ENCODE results near the gene EPHB2. TPM values are rescaled to one million over a fixed set of nuclear protein-coding genes. Genes with fewer than 3 reads are reported as not detected.

EPHB2 gene
- total and polyA plus RNA-seq, 9 donors: 2.5 to 55.1 (median 15.1) TPM

- no peaks in the 10 kb centered on the region for H3K36me3 ChIP-seq
- no peaks in the 10 kb centered on the region for H3K9me3 ChIP-seq
- WGBS, 3 donors: 72 to 82% (median 82%) methylated on average over 6 of the region's 6 CpGs
Observed at GRCh38 chr1:22761101-22761500, 50.5 kb downstream of the EPHB2 start.

GRCh38 chr1:22761821-22762220 is 51.2 kb downstream of the EPHB2 start:
- H3K4me3 ChIP-seq: no peak overlapping the region
- 75 to 79% (median 77%) methylated on average over 12 to 13 of the region's 13 CpGs for WGBS, 3 donors
- TF ChIP-seq POLR2A (IDR thresholded peaks at IDR 0.05) (no peak), EP300 (IDR thresholded peaks at IDR 0.05) (no peak)
- TF ChIP-seq, protein P1, sequence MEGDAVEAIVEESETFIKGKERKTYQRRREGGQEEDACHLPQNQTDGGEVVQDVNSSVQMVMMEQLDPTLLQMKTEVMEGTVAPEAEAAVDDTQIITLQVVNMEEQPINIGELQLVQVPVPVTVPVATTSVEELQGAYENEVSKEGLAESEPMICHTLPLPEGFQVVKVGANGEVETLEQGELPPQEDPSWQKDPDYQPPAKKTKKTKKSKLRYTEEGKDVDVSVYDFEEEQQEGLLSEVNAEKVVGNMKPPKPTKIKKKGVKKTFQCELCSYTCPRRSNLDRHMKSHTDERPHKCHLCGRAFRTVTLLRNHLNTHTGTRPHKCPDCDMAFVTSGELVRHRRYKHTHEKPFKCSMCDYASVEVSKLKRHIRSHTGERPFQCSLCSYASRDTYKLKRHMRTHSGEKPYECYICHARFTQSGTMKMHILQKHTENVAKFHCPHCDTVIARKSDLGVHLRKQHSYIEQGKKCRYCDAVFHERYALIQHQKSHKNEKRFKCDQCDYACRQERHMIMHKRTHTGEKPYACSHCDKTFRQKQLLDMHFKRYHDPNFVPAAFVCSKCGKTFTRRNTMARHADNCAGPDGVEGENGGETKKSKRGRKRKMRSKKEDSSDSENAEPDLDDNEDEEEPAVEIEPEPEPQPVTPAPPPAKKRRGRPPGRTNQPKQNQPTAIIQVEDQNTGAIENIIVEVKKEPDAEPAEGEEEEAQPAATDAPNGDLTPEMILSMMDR (IDR thresholded peaks at IDR 0.05): no peak
- no peaks in the 10 kb centered on the region for H3K36me3 ChIP-seq
- DNase-seq: no peak
- no peaks in the 10 kb centered on the region for H3K4me1 ChIP-seq (ENCODE audit: insufficient read depth)
- H3K27ac ChIP-seq: no peak overlapping the region
- intact Hi-C loops (cut with DNase I): no loop called here
- H3K9me3 ChIP-seq: no peaks in the 10 kb centered on the region
- H3K27me3 ChIP-seq: no peaks in the 10 kb centered on the region

More at GRCh38 chr1:22761101-22761500, 50.5 kb downstream of the EPHB2 start:
- TF ChIP-seq, protein P1 (IDR thresholded peaks at IDR 0.05): no peak
- TF ChIP-seq POLR2A (IDR thresholded peaks at IDR 0.05) (no peak), EP300 (IDR thresholded peaks at IDR 0.05) (no peak)
- no peak for DNase-seq
- no peak overlapping the region for H3K4me3 ChIP-seq
- peaks cover 3% of the 10 kb centered on the region for H3K4me1 ChIP-seq (ENCODE audit: insufficient read depth)
- intact Hi-C loops (cut with DNase I): no loop called here
- H3K27me3 ChIP-seq: no peaks in the 10 kb centered on the region
- no peak overlapping the region for H3K27ac ChIP-seq

GRCh38 chr1:22763487-22764200 is 53.0 kb downstream of the EPHB2 start:
- Histone ChIP-seq H3K36me3 (no peaks in the 10 kb centered on the region), H3K9me3 (no peaks in the 10 kb centered on the region), H3K27me3 (no peaks in the 10 kb centered on the region), H3K4me1 (ENCODE audit: insufficient read depth) (no peaks in the 10 kb centered on the region), H3K27ac (no peak overlapping the region), H3K4me3 (no peak overlapping the region)
- DNase-seq: no peak
- no peak for TF ChIP-seq EP300 (IDR thresholded peaks at IDR 0.05)
- TF ChIP-seq, protein P1 (IDR thresholded peaks at IDR 0.05): no peak
- TF ChIP-seq POLR2A (IDR thresholded peaks at IDR 0.05): no peak
- WGBS, 3 donors: 78 to 82% (median 79%) methylated on average over 11 of the region's 11 CpGs
- intact Hi-C loops (cut with DNase I): no loop called here

DNA sequence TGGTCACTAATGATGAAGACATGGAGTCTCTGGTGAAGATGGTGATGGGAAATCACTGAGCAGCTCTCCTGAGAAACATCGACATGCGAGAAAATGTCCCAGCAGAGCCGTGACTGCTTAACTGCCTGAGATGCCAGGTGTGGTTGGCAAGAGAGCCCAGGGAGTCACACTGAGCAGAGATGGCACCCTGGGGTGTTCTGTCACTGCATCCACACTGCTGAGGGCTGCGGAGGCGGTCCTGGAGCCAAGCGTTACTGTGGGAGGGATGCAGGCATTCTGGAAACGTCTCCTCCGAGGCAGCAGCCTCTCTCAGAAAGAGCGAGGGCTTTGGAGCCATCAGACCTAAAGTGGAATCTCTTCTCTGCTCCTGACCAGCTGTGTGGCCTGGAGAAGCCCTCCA is 57.2 kb downstream of the EPHB2 start:
- intact Hi-C loops (cut with DNase I): no loop called here
- Histone ChIP-seq H3K27me3 (no peaks in the 10 kb centered on the region), H3K27ac (no peak overlapping the region), H3K4me3 (no peak overlapping the region), H3K9me3 (no peaks in the 10 kb centered on the region), H3K4me1 (ENCODE audit: insufficient read depth) (no peaks in the 10 kb centered on the region), H3K36me3 (no peaks in the 10 kb centered on the region)
- no peak for DNase-seq
- WGBS, 3 donors: 91 to 93% (median 93%) methylated on average over 9 of the region's 9 CpGs
- TF ChIP-seq EP300 (IDR thresholded peaks at IDR 0.05): no peak
- no peak for TF ChIP-seq POLR2A (IDR thresholded peaks at IDR 0.05)
- TF ChIP-seq, protein P1 (IDR thresholded peaks at IDR 0.05): no peak
